ENCODE data around the gene AMPH.
"Not testable (repeated sequence)": the region's sequence is repeated elsewhere in the genome, so short reads cannot be mapped to it uniquely, and the experiment has no call there.

Gene AMPH

DNA sequence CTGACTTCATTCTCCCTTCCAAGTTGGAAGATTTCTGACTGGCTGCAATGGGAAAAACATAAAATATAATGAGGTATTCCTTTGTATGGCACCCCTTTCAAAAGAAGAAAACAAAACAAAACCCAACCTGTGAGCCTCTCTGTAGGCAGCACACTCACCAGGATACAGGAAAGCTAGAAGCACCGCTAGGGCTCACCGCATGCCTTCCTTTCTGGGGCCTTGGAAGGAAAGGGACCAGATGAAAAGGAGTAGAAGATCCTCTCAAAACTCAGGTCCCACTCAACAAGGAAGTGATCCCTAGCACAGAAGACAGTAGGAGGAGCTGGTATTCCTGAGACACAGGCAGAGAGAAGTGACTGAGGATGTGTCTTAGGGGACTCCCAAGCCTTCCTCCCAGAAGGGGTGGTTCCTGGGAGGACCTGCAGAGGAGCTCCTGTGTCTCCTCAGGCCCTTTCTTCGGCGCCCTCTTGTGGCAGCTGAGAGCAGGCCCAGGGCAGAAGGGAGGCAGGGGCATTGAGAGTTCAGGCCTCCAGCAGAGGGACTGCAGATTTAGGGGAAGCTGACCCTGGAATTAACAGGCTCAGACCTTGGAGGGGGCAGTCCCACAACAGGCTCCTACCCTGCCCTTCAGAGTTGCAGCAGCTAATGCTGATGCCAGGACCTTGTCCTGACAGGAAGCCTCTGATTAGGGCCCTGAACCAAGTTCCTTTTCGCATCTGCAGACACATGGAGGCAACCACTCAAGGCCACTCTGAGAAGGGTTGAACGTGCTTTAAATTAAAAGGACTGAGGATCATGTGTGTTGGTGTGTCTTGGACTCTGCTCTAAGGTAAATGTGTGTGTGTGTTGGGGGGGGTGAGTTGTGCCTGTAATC, 285.6 kb downstream of the AMPH start:
- not testable (repeated sequence) for DNase-seq (ENCODE audit: low spot score in 2 of 2); H3K27me3 Mint-ChIP-seq; H3K9me3 Mint-ChIP-seq
- peak; percentile 57 for ATAC-seq (replicated peaks; ENCODE audit: extremely low read depth, poor library complexity, severe bottlenecking)
- peaks cover 43% of the 10 kb centered on the region for H3K4me1 Mint-ChIP-seq
- peaks cover 11% of the 10 kb centered on the region for H3K36me3 Mint-ChIP-seq (ENCODE audit: insufficient read depth)
- peak overlapping the region; percentile 93 for H3K27ac Mint-ChIP-seq (ENCODE audit: low read depth)
- peak overlapping the region; percentile 75 for H3K4me3 Mint-ChIP-seq

DNA sequence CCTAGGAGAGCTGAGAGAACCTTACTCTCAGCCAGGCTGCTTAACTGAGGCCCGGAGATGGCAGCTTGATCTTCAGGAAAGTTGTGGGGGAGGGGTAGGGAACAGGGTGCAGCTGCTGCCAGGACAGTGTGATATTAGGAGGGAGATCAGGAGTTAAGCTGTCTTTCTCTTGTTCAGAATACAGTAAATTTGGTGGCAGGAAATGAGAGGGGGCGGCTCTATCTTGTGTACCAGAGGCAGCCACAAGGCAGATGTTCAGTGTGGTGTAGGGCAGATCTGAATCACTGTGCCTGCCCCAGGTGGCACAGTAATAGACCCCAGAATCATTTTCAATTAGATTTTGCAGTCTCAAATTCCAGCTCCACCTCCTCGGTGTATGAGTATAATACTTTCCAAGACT, 286.4 kb downstream of the AMPH start:
- H3K27ac Mint-ChIP-seq (ENCODE audit: low read depth), result peak overlapping the region; percentile 93
- not testable (repeated sequence) for DNase-seq (ENCODE audit: low spot score in 2 of 2); H3K27me3 Mint-ChIP-seq; H3K9me3 Mint-ChIP-seq
- peak overlapping the region; percentile 75 for H3K4me3 Mint-ChIP-seq
- peak; percentile 57 for ATAC-seq (replicated peaks; ENCODE audit: extremely low read depth, poor library complexity, severe bottlenecking)
- peaks cover 50% of the 10 kb centered on the region for H3K4me1 Mint-ChIP-seq
- H3K36me3 Mint-ChIP-seq (ENCODE audit: insufficient read depth), result peaks cover 11% of the 10 kb centered on the region

DNA sequence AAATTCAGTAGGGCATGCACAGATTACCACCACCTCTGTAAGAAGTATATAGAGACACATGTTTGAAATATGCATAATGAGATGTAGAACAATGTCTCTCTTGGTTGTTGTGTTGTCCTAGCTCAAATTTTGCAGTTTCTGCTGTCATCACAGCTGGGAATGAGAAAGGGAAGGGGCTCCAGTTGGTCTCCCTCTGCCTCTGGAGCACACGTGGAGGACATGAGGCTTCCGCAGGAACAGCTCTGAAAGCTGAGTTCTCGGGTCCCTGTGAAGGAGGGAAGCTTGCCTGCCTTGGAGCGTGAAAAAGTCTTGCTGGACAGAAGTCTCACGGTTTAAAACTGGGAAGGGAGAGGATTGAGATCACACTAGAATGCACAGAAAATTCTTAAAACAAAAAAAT, 289.0 kb downstream of the AMPH start:
- peaks cover 52% of the 10 kb centered on the region for H3K4me1 Mint-ChIP-seq
- H3K27me3 Mint-ChIP-seq; H3K36me3 Mint-ChIP-seq (ENCODE audit: insufficient read depth); DNase-seq (ENCODE audit: low spot score in 2 of 2); ATAC-seq (replicated peaks; ENCODE audit: extremely low read depth, poor library complexity, severe bottlenecking); H3K9me3 Mint-ChIP-seq: not testable (repeated sequence)
- H3K4me3 Mint-ChIP-seq, result peak overlapping the region; percentile 83
- H3K27ac Mint-ChIP-seq (ENCODE audit: low read depth), result peak overlapping the region; percentile 67

DNA sequence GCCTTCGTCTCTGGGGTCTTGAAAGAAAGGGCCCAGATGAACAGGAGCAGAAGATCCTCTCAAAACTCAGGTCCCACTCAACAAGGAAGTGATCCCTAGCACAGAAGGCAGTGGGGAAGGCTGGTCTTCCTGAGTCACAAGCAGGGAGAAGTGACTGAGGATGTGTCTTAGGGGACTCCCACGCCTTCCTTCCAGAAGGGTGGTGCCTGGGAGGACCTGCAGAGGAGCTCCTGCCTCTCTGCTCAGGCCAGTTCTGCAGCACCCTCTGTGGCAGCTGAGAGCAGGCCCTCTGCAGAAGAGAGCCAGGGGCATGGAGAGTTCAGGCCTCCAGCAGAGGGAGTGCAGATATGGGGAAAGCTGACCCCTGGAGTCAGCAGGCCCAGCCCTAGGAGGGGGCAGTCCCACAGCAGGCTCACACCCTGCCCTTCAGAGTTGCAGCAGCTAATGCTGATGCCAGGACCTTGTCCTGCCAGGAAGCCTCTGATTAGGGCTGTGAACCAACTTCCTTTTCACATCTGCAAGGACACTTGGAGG, 289.9 kb downstream of the AMPH start:
- not testable (repeated sequence) for DNase-seq (ENCODE audit: low spot score in 2 of 2); H3K9me3 Mint-ChIP-seq; ATAC-seq (replicated peaks; ENCODE audit: extremely low read depth, poor library complexity, severe bottlenecking); H3K27me3 Mint-ChIP-seq; H3K36me3 Mint-ChIP-seq (ENCODE audit: insufficient read depth)
- peak overlapping the region; percentile 83 for H3K4me3 Mint-ChIP-seq
- H3K27ac Mint-ChIP-seq (ENCODE audit: low read depth), result peak overlapping the region; percentile 10
- H3K4me1 Mint-ChIP-seq, result peaks cover 55% of the 10 kb centered on the region

DNA sequence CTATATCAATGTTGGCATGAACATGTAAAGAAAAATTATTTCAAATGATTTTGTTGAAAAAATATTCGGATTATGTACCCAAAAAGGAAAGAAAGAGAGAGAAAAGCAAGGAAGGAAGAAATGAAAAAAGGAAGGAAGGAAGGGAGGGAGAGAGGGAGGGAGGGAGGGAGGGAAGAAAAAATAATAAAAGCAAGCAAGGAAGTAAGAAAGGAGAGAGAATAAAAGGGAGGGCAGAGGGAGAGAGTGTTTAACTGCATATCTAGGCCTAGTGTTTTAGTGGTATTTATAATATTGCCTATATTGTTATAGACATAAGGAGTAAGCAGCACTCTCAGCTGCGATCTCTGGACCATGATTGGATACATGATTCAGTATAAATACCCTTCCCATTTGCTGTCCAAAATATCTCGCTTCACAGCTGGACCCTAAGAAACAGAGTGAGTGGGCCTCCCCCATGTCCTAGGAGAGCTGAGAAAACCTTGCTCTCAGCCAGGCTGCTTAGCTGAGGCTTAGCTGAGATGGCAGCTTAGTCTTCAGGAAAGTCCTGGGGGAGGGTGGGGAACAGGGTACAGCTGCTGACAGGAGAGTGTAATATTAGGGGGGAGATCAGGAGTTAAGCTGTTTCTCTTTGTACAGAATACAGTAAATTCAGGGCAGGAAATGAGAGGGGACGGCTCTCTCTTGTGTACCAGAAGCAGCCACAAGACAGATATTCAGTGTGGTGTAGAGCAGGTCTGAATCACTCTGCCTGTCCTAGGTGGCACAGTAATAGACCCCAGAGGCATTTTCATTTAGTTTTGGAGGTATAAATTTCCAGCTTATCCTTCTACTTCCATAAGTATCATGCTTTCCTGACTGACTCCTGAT, 291.0 kb downstream of the AMPH start:
- H3K27ac Mint-ChIP-seq (ENCODE audit: low read depth), result peak overlapping the region; percentile 97
- H3K4me3 Mint-ChIP-seq, result peak overlapping the region; percentile 83
- peak; percentile 68 for ATAC-seq (replicated peaks; ENCODE audit: extremely low read depth, poor library complexity, severe bottlenecking)
- no peaks in the 10 kb centered on the region for H3K27me3 Mint-ChIP-seq
- DNase-seq (ENCODE audit: low spot score in 2 of 2), result no peak
- H3K9me3 Mint-ChIP-seq, result no peaks in the 10 kb centered on the region
- peaks cover 6% of the 10 kb centered on the region for H3K36me3 Mint-ChIP-seq (ENCODE audit: insufficient read depth)
- peaks cover 55% of the 10 kb centered on the region for H3K4me1 Mint-ChIP-seq

DNA sequence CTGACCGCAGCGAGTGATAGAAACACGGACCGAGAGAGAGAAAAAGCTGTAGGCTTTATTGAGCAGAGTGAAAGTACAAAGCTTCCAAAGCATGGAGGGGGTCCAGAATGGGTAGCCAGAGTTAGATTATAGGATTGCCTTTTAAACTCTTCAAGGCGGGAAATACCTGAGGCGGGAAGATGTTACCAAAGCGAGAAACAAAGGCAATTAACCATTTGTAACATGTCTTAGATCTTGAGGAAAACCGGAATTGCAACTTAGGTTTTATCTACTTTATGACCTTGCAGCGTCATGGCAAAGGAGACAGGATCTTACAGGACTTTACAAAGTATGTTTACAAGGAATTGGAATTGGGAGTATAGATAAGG, 295.0 kb downstream of the AMPH start:
- Mint-ChIP-seq H3K4me1 (peaks cover 62% of the 10 kb centered on the region), H3K27ac (ENCODE audit: low read depth) (peak overlapping the region; percentile 89), H3K4me3 (peak overlapping the region; percentile 84), H3K36me3 (ENCODE audit: insufficient read depth) (peaks cover 13% of the 10 kb centered on the region)
- not testable (repeated sequence) for DNase-seq (ENCODE audit: low spot score in 2 of 2); H3K27me3 Mint-ChIP-seq; H3K9me3 Mint-ChIP-seq; ATAC-seq (replicated peaks; ENCODE audit: extremely low read depth, poor library complexity, severe bottlenecking)

DNA sequence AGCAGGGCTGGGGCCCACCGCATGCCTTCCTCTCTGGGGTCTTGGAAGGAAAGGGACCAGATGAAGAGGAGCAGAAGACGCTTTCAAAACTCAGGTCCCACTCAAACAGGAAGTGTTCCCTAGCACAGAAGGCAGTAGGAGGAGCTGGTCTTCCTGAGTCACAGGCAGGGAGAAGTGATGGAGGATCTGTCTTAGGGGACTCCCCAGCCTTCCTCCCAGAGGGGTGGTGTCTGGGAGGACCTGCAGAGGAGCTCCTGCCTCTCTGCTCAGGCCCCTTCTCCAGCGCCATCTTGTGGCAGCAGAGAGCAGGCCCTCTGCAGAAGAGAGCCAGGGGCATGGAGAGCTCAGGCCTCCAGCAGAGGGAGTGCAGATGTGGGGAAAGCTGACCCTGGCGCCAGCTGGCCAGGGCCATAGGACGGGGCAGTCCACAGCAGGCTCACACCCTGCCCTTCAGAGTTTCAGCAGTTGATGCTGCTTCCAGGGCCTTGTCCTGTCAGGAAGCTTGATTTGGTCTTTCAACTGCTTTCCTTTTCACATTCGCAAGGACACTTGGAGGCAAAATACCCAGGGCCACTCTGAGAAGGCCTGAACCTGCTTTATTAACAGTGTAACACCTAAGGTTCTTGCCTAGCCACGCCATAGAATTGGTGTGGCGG, 295.6 kb downstream of the AMPH start:
- Mint-ChIP-seq H3K4me1 (peaks cover 67% of the 10 kb centered on the region), H3K27ac (ENCODE audit: low read depth) (peak overlapping the region; percentile 89), H3K9me3 (no peaks in the 10 kb centered on the region), H3K36me3 (ENCODE audit: insufficient read depth) (peaks cover 17% of the 10 kb centered on the region), H3K27me3 (no peaks in the 10 kb centered on the region), H3K4me3 (peak overlapping the region; percentile 84)
- peak; percentile 71 for ATAC-seq (replicated peaks; ENCODE audit: extremely low read depth, poor library complexity, severe bottlenecking)
- peak; percentile 66 to 74 for DNase-seq (ENCODE audit: low spot score in 2 of 2)

DNA sequence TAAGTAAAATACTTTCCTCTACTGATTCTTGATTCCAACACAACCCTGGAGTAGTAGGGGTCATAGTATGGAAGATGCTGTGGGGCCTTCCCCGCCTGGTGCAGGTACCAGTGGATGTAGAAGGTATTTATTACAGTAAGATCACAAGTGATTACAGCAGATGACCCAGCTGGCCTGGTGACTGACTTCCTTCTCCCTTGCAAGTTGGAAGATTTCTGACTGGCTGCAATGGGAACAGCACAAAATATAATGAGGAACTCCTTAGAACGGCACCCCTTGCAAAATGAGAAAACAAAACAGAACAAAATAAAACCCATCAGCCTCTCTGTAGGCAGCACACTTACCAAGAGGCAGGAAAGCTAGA, 296.1 kb downstream of the AMPH start:
- no peak for DNase-seq (ENCODE audit: low spot score in 2 of 2)
- H3K36me3 Mint-ChIP-seq (ENCODE audit: insufficient read depth), result peaks cover 17% of the 10 kb centered on the region
- H3K27ac Mint-ChIP-seq (ENCODE audit: low read depth), result peak overlapping the region; percentile 89
- H3K27me3 Mint-ChIP-seq, result no peaks in the 10 kb centered on the region
- peak; percentile 11 for ATAC-seq (replicated peaks; ENCODE audit: extremely low read depth, poor library complexity, severe bottlenecking)
- peak overlapping the region; percentile 84 for H3K4me3 Mint-ChIP-seq
- H3K4me1 Mint-ChIP-seq, result peaks cover 67% of the 10 kb centered on the region
- H3K9me3 Mint-ChIP-seq, result no peaks in the 10 kb centered on the region

DNA sequence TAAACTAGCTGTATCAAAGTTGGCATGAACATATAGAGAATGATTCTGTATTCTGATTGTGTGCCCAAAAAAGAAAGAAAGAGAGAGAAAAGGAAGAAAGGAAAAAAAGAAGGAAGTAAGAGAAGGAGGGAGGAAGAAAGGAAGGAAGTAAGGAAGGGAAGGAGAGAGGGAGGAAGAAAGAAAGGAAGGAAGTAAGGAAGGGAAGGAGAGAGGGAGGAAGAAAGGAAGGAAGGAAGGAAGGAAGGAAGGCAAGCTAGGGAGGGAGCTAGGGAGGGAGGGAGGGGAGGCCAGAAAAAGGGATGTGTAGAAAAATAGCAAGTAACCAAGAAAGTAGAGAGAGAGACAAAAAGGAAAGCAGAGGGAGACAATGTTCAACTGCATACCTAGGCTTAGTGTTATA, 297.0 kb downstream of the AMPH start:
- Mint-ChIP-seq H3K4me1 (peaks cover 63% of the 10 kb centered on the region), H3K36me3 (ENCODE audit: insufficient read depth) (peaks cover 17% of the 10 kb centered on the region), H3K27me3 (no peaks in the 10 kb centered on the region), H3K9me3 (no peaks in the 10 kb centered on the region), H3K27ac (ENCODE audit: low read depth) (peak overlapping the region; percentile 89), H3K4me3 (peak overlapping the region; percentile 84)
- no peak for ATAC-seq (replicated peaks; ENCODE audit: extremely low read depth, poor library complexity, severe bottlenecking)
- DNase-seq (ENCODE audit: low spot score in 2 of 2), result no peak

All from central memory CD8-positive, alpha-beta T cell (primary cell).